Gastrocnemius medialis (tissue), 4 donors: ENCODE measurements around the gene ARID1B.

Source experiments
- POLR2A ChIP-seq, 2 donors: fragments of 450-650 bp; IDR thresholded peaks; one replicate each; pipeline ENCODE4 v1.6.1; 2017; ENCODE audit warnings: antibody characterized with exemption in 2 of 2, mild to moderate bottlenecking in 2 of 2, moderate library complexity in 2 of 2
- TF ChIP-seq, protein P1 (sequence below), 5 experiments: fragments of 450-650 bp in 3 of 5; fragments of 200-600 bp in 2 of 5; sonication (generic) in 2 of 5; IDR thresholded peaks in 4 of 5; conservative IDR thresholded peaks in 1 of 5; 1 replicate in 4 of 5; 2 replicates in 1 of 5; pipeline ENCODE4 v1.5.1; 2016 to 2019; ENCODE audit warnings: antibody characterized with exemption in 5 of 5, mild to moderate bottlenecking in 3 of 5, moderate library complexity in 3 of 5

GRCh38 chr6:157128235-157128775 is 351.1 kb downstream of the ARID1B start:
- TF ChIP-seq, protein P1, sequence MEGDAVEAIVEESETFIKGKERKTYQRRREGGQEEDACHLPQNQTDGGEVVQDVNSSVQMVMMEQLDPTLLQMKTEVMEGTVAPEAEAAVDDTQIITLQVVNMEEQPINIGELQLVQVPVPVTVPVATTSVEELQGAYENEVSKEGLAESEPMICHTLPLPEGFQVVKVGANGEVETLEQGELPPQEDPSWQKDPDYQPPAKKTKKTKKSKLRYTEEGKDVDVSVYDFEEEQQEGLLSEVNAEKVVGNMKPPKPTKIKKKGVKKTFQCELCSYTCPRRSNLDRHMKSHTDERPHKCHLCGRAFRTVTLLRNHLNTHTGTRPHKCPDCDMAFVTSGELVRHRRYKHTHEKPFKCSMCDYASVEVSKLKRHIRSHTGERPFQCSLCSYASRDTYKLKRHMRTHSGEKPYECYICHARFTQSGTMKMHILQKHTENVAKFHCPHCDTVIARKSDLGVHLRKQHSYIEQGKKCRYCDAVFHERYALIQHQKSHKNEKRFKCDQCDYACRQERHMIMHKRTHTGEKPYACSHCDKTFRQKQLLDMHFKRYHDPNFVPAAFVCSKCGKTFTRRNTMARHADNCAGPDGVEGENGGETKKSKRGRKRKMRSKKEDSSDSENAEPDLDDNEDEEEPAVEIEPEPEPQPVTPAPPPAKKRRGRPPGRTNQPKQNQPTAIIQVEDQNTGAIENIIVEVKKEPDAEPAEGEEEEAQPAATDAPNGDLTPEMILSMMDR (IDR thresholded peaks at IDR 0.05 in 4 of 5, conservative IDR thresholded peaks at IDR 0.05 in 1 of 5), result no peak
- TF ChIP-seq POLR2A (IDR thresholded peaks at IDR 0.05), result no peak
